Neural progenitor cell (in vitro differentiated cells): Measurements from ENCODE around the gene ASIC1. TPM values are rescaled to one million over a fixed set of nuclear protein-coding genes. Genes with fewer than 3 reads are reported as not detected.
A peak's percentile ranks its signal among the peaks of the same experiment; 100 is the strongest.

Experiments used
- DNase-seq: peaks from one replicate; pipeline ENCODE4 v3.0.0-alpha.2; 2016; ENCODE audit warnings: low spot score
- H2AFZ ChIP-seq: fragments of 200-600 bp; sonication (generic); replicated peaks from 2 replicates; pipeline ENCODE4 v1.6.1; 2016; ENCODE audit warnings: antibody characterized with exemption
- H3F3A ChIP-seq: fragments of 200-600 bp; sonication (generic); 2 replicates; pipeline ENCODE4 v1.6.1; 2016; ENCODE audit warnings: antibody characterized with exemption, low read depth
- H3K27ac ChIP-seq: fragments of 200-600 bp; sonication (generic); 2 replicates; pipeline ENCODE4 v1.5.1; 2016; ENCODE audit warnings: mild to moderate bottlenecking
- H3K27me3 ChIP-seq: fragments of 200-600 bp; sonication (generic); 2 replicates; pipeline ENCODE4 v1.6.1; 2016; ENCODE audit warnings: mild to moderate bottlenecking, moderate library complexity
- H3K36me3 ChIP-seq: fragments of 200-600 bp; sonication (generic); 2 replicates; pipeline ENCODE4 v1.5.1; 2016
- H3K4me1 ChIP-seq: fragments of 200-600 bp; sonication (generic); 2 replicates; pipeline ENCODE4 v1.6.1; 2016; ENCODE audit warnings: mixed run types
- H3K4me2 ChIP-seq: fragments of 200-600 bp; sonication (generic); 2 replicates; pipeline ENCODE4 v1.6.1; 2016
- H3K4me3 ChIP-seq: fragments of 200-600 bp; sonication (generic); 2 replicates; pipeline ENCODE4 v1.5.1; 2016
- H3K79me2 ChIP-seq: fragments of 200-600 bp; sonication (generic); 2 replicates; pipeline ENCODE4 v1.6.1; 2016; ENCODE audit warnings: low read depth
- H3K9ac ChIP-seq: fragments of 200-600 bp; sonication (generic); 2 replicates; pipeline ENCODE4 v1.6.1; 2016
- H3K9me3 ChIP-seq: fragments of 200-600 bp; sonication (generic); 2 replicates; pipeline ENCODE4 v1.5.1; 2016; ENCODE audit warnings: low read depth
- H4K20me1 ChIP-seq: fragments of 200-600 bp; sonication (generic); 2 replicates; pipeline ENCODE4 v1.6.1; 2016; ENCODE audit warnings: low read depth
- H3K27ac Mint-ChIP-seq: 3 replicates; pipeline ENCODE4 v1.8.0; 2021; ENCODE audit warnings: mixed read lengths
- H3K27me3 Mint-ChIP-seq: 2 replicates; pipeline ENCODE4 v1.8.0; 2022; ENCODE audit warnings: low read depth, mild to moderate bottlenecking, inconsistent platforms, moderate library complexity, mixed read lengths; ENCODE audit not compliant: insufficient read depth
- H3K36me3 Mint-ChIP-seq: 3 replicates; pipeline ENCODE4 v1.8.0; 2021; ENCODE audit warnings: mixed read lengths
- H3K4me1 Mint-ChIP-seq: 3 replicates; pipeline ENCODE4 v1.8.0; 2021; ENCODE audit warnings: mixed read lengths
- H3K4me3 Mint-ChIP-seq: 3 replicates; pipeline ENCODE4 v1.8.0; 2021; ENCODE audit warnings: mild to moderate bottlenecking, moderate library complexity, mixed read lengths
- H3K9me3 Mint-ChIP-seq: 3 replicates; pipeline ENCODE4 v1.8.0; 2020; ENCODE audit warnings: mixed read lengths
- CTCF ChIP-seq: fragments of 200-600 bp; sonication (generic); IDR thresholded peaks from 2 replicates; pipeline ENCODE4 v1.5.1; 2017; ENCODE audit warnings: antibody characterized with exemption, mild to moderate bottlenecking
- EZH2 ChIP-seq: fragments of 200-600 bp; sonication (generic); IDR thresholded peaks from 2 replicates; pipeline ENCODE4 v1.6.1; 2017; ENCODE audit warnings: antibody characterized with exemption, mild to moderate bottlenecking, moderate library complexity
- EZH2phosphoT487 ChIP-seq: fragments of 200-600 bp; sonication (generic); IDR thresholded peaks from 2 replicates; pipeline ENCODE4 v1.6.1; 2017; ENCODE audit warnings: antibody characterized with exemption
- total RNA-seq: library from RNA; depleted of rRNA; stranded (reverse); fragments of >200 nt; gene quantifications from 2 replicates; pipeline ENCODE4 v1.2.3, GENCODE V29; 2015; ENCODE audit warnings: low replicate concordance

Gene ASIC1
- total RNA-seq, 1 donor from 2014 or later, result 2.5 TPM

GRCh38 chr12:50038336-50038735, 19.1 kb upstream of the ASIC1 start:
- no peaks in the 10 kb centered on the region for H4K20me1 ChIP-seq
- no peak for DNase-seq
- H3K36me3 Mint-ChIP-seq, result no peaks in the 10 kb centered on the region
- H3K27me3 ChIP-seq, result no peaks in the 10 kb centered on the region
- H3K27me3 Mint-ChIP-seq, result peaks cover 13% of the 10 kb centered on the region
- H3F3A ChIP-seq, result no peaks in the 10 kb centered on the region
- no peak overlapping the region for H2AFZ ChIP-seq
- no peaks in the 10 kb centered on the region for H3K36me3 ChIP-seq
- H3K4me1 Mint-ChIP-seq, result peaks cover 37% of the 10 kb centered on the region
- peaks cover 3% of the 10 kb centered on the region for H3K4me1 ChIP-seq
- H3K4me3 Mint-ChIP-seq, result no peak overlapping the region
- no peak overlapping the region for H3K27ac ChIP-seq
- H3K4me3 ChIP-seq, result no peak overlapping the region
- no peak overlapping the region for H3K4me2 ChIP-seq
- no peak overlapping the region for H3K27ac Mint-ChIP-seq
- H3K9me3 ChIP-seq, result no peaks in the 10 kb centered on the region
- no peak overlapping the region for H3K9ac ChIP-seq
- no peaks in the 10 kb centered on the region for H3K79me2 ChIP-seq
- H3K9me3 Mint-ChIP-seq, result no peaks in the 10 kb centered on the region
- TF ChIP-seq CTCF (no peak), EZH2 (no peak), EZH2phosphoT487 (no peak)

GRCh38 chr12:50039151-50039835, 18.1 kb upstream of the ASIC1 start:
- Histone ChIP-seq H4K20me1 (no peaks in the 10 kb centered on the region), H3K36me3 (no peaks in the 10 kb centered on the region), H3F3A (no peaks in the 10 kb centered on the region), H3K79me2 (no peaks in the 10 kb centered on the region), H3K27ac (no peak overlapping the region), H3K4me1 (peaks cover 3% of the 10 kb centered on the region), H3K9me3 (no peaks in the 10 kb centered on the region), H2AFZ (peak overlapping the region; percentile 36), H3K9ac (no peak overlapping the region), H3K4me3 (no peak overlapping the region), H3K4me2 (no peak overlapping the region), H3K27me3 (no peaks in the 10 kb centered on the region)
- no peak overlapping the region for H3K27ac Mint-ChIP-seq
- no peaks in the 10 kb centered on the region for H3K36me3 Mint-ChIP-seq
- peak; percentile 93 for DNase-seq
- peaks cover 14% of the 10 kb centered on the region for H3K27me3 Mint-ChIP-seq
- TF ChIP-seq CTCF (peak; percentile 99), EZH2 (no peak)
- no peaks in the 10 kb centered on the region for H3K9me3 Mint-ChIP-seq
- H3K4me1 Mint-ChIP-seq, result peaks cover 30% of the 10 kb centered on the region
- no peak overlapping the region for H3K4me3 Mint-ChIP-seq

- no peak overlapping the region for H3K9ac ChIP-seq
- no peaks in the 10 kb centered on the region for H3K79me2 ChIP-seq
- H3K4me2 ChIP-seq, result no peak overlapping the region
- H3K4me1 ChIP-seq, result peaks cover 3% of the 10 kb centered on the region
- H3K27me3 ChIP-seq, result no peaks in the 10 kb centered on the region
- Mint-ChIP-seq H3K27me3 (peaks cover 17% of the 10 kb centered on the region), H3K4me1 (peaks cover 26% of the 10 kb centered on the region), H3K36me3 (no peaks in the 10 kb centered on the region), H3K9me3 (no peaks in the 10 kb centered on the region), H3K4me3 (no peak overlapping the region), H3K27ac (peak overlapping the region; percentile 39)
- no peaks in the 10 kb centered on the region for H4K20me1 ChIP-seq
- H3K9me3 ChIP-seq, result no peaks in the 10 kb centered on the region
- no peaks in the 10 kb centered on the region for H3K36me3 ChIP-seq
- no peak overlapping the region for H3K27ac ChIP-seq
- H3K4me3 ChIP-seq, result no peak overlapping the region
- no peak for DNase-seq
- H2AFZ ChIP-seq, result peak overlapping the region; percentile 34
- H3F3A ChIP-seq, result no peaks in the 10 kb centered on the region
- TF ChIP-seq CTCF (no peak), EZH2phosphoT487 (no peak), EZH2 (no peak)
Observed at GRCh38 chr12:50040657-50041056, 16.7 kb upstream of the ASIC1 start.
